BJ (cell line): ENCODE measurements around the gene DMD. TPM values are rescaled to one million over a fixed set of nuclear protein-coding genes. Genes with fewer than 3 reads are reported as not detected.

ENCODE experiments used
- CTCF ChIA-PET: fragments of 350-600 bp; formaldehyde crosslinking; extraction: SDS; loops from one replicate; lab custom pipeline; 2021; ENCODE audit warnings: antibody characterized with exemption, inconsistent platforms; lab: Yijun Ruan, JAX
- POLR2A ChIA-PET: fragments of 300-600 bp; sonication (Branson Sonifier 250); formaldehyde crosslinking; extraction: SDS; loops from one replicate; lab custom pipeline; 2021; ENCODE audit warnings: antibody characterized with exemption; lab: Charles Lee
- DNase-seq: peaks from one replicate; pipeline ENCODE4 v3.0.0-alpha.2; 2011; ENCODE audit warnings: low read depth
- H3K27me3 ChIP-seq: 2 replicates; pipeline ENCODE4 v1.6.0; 2011; ENCODE audit warnings: low read length; ENCODE audit not compliant: control insufficient read depth, insufficient read depth
- H3K36me3 ChIP-seq: 2 replicates; pipeline ENCODE4 v1.5.1; 2011; ENCODE audit warnings: low read length; ENCODE audit not compliant: control insufficient read depth, insufficient read depth
- H3K4me3 ChIP-seq: 2 replicates; pipeline ENCODE4 v1.5.1; 2011; ENCODE audit warnings: low read depth, mild to moderate bottlenecking, control low read depth, low read length
- polyA plus RNA-seq: library from polyadenylated mRNA; depleted of rRNA; stranded (reverse); fragments of >200 nt; gene quantifications from 2 replicates; pipeline ENCODE4 v1.2.3, GENCODE V29; 2011
- TF ChIP-seq, protein P1 (sequence below): IDR thresholded peaks from 2 replicates; pipeline ENCODE4 v1.5.1; 2011; ENCODE audit warnings: low read depth, mild to moderate bottlenecking, control low read depth, inconsistent platforms, low read length, moderate library complexity; ENCODE audit not compliant: insufficient read depth

The DMD gene
- polyA plus RNA-seq, 1 experiment, result 12.5 TPM

DNA sequence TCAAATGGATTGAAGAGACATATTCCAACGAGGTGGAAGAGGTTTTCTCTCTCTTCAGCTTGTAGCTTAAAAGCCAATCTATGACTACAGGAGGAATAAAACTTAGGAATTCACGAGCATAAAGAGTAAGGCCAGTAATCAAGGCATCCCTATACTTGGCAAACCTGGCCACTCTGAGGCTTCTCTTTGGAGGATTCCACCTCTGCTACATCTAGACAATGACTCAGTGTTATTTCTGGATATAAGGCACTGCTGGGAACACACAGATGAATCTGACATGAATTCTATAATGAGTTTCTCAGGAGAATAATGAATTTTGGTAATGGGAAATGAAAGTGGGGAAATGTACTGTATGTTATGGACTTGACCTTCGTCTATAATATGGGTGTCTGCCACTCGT lies 1123.7 kb downstream of the DMD start:
- H3K36me3 ChIP-seq, result no peaks in the 10 kb centered on the region
- H3K27me3 ChIP-seq, result no peaks in the 10 kb centered on the region
- CTCF ChIA-PET, result no interaction called here
- no peak for DNase-seq
- H3K4me3 ChIP-seq, result no peak overlapping the region
- TF ChIP-seq, protein P1, sequence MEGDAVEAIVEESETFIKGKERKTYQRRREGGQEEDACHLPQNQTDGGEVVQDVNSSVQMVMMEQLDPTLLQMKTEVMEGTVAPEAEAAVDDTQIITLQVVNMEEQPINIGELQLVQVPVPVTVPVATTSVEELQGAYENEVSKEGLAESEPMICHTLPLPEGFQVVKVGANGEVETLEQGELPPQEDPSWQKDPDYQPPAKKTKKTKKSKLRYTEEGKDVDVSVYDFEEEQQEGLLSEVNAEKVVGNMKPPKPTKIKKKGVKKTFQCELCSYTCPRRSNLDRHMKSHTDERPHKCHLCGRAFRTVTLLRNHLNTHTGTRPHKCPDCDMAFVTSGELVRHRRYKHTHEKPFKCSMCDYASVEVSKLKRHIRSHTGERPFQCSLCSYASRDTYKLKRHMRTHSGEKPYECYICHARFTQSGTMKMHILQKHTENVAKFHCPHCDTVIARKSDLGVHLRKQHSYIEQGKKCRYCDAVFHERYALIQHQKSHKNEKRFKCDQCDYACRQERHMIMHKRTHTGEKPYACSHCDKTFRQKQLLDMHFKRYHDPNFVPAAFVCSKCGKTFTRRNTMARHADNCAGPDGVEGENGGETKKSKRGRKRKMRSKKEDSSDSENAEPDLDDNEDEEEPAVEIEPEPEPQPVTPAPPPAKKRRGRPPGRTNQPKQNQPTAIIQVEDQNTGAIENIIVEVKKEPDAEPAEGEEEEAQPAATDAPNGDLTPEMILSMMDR, result no peak
- POLR2A ChIA-PET, result no interaction called here

DNA sequence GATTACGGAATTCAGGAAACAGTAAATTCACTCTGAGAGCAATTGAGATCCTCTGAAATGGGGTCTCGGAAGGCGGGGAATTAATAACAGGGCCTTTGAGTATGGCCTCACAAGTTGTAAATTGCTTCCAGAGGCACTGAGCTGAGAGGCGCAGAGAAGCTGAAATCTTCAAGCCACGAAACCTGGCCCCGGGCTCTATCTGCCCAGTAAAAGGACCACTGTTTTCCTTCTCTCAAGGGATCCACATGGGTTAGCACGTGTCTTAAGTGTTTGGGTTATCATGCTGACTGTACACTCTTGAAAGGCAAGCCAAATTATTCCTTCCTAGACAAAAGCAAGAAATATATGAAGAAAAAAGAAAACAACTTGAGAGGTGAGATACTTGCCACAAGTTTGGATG lies 1126.6 kb downstream of the DMD start:
- CTCF ChIA-PET, result interaction anchor here (0.6 kb wide), 1 partner anchor 93 kb away, joined by 3 read pairs; no protein-coding TSS in a partner anchor
- no peaks in the 10 kb centered on the region for H3K36me3 ChIP-seq
- no peak overlapping the region for H3K4me3 ChIP-seq
- POLR2A ChIA-PET, result no interaction called here
- TF ChIP-seq, protein P1, result no peak
- no peaks in the 10 kb centered on the region for H3K27me3 ChIP-seq
- no peak for DNase-seq

DNA sequence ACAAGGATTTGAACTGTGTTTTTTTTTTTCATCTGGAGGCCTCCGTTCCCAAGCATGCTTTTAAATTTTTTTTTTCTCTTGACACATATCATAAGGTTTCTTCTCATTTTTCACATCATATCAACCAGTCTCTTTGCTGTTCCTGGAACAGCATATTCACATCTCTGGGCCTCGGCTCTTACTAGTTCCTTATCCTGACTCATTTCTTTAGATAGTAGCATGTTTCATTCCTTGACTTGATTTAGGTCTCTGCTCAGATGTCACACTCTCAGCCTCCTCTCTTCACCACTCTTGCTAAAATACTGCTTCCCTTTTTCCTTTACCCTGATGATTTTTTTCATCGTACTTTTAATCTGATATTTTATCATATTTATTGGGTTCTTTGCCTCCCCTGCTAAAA lies 1163.1 kb downstream of the DMD start:
- CTCF ChIA-PET, result no interaction called here
- POLR2A ChIA-PET, result no interaction called here
- Histone ChIP-seq H3K4me3 (no peak overlapping the region), H3K27me3 (no peaks in the 10 kb centered on the region), H3K36me3 (no peaks in the 10 kb centered on the region)
- TF ChIP-seq, protein P1, result no peak
- DNase-seq, result no peak

DNA sequence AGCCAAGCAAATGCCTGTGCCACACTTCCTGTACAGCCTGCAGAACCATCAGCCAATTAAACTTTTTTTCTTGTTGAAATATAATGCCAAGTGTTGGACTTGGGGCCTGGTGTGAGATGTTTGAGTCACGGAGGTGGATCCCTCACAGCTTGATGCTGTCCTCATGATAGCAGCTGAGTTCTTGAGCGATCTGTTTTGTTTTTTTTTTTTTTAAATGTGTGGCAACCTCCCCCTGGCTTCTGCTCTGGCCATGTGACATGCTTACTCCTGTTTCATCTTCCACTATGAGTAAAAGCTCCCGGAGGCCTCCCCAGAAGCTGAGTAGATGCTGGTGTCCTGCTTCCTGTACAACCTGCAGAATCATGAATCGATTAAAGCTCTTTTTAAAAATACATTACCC lies 1166.2 kb downstream of the DMD start:
- Histone ChIP-seq H3K36me3 (no peaks in the 10 kb centered on the region), H3K4me3 (no peak overlapping the region), H3K27me3 (no peaks in the 10 kb centered on the region)
- CTCF ChIA-PET, result no interaction called here
- TF ChIP-seq, protein P1, result no peak
- POLR2A ChIA-PET, result no interaction called here
- DNase-seq, result no peak

DNA sequence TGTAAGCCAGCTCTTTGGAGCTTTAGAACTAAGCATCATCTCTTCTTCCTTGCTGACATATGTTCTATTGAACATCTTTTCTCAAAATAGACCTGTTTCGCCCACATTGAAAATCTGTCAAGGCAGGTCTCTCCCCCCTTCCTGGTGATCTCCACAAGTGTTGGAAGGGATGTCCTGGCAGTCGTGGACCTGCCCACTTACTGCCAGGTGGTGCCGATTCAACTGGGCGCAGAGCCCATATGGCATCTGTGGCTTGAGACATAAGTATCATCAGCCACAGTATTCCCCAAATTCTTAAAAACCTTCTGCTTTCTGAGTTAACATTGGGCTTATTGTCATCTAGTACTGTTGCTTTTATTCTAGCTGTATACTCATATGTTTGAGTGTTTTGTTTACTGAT lies 1170.2 kb downstream of the DMD start:
- Histone ChIP-seq H3K4me3 (no peak overlapping the region), H3K27me3 (no peaks in the 10 kb centered on the region), H3K36me3 (no peaks in the 10 kb centered on the region)
- no peak for DNase-seq
- ChIA-PET CTCF (no interaction called here), POLR2A (no interaction called here)
- TF ChIP-seq, protein P1, result no peak
